GM21619 (cell line): Measurements from ENCODE around the gene KIF26B.

ENCODE experiments used
- ATAC-seq: cut with Tn5 transposase; IDR thresholded peaks from one replicate; pipeline ENCODE4 v1.9.1; 2021; ENCODE audit not compliant: unreplicated experiment

The KIF26B gene

GRCh38 chr1:245409341-245410195 lies 254.8 kb downstream of the KIF26B start:
- ATAC-seq = no peak

GRCh38 chr1:245411245-245412036 lies 256.7 kb downstream of the KIF26B start:
- no peak for ATAC-seq

GRCh38 chr1:245412306-245412705 lies 257.5 kb downstream of the KIF26B start:
- no peak for ATAC-seq

- ATAC-seq = no peak
Measured at GRCh38 chr1:245416781-245417180, 262.0 kb downstream of the KIF26B start.

- no peak for ATAC-seq
Measured at GRCh38 chr1:245418077-245418476, 263.3 kb downstream of the KIF26B start.

- ATAC-seq = no peak
Measured at GRCh38 chr1:245419461-245419978, 264.7 kb downstream of the KIF26B start.

GRCh38 chr1:245419989-245420388 lies 265.2 kb downstream of the KIF26B start:
- ATAC-seq = no peak

GRCh38 chr1:245420926-245421325 lies 266.1 kb downstream of the KIF26B start:
- no peak for ATAC-seq

GRCh38 chr1:245428681-245429080 lies 273.9 kb downstream of the KIF26B start:
- ATAC-seq = no peak

- no peak for ATAC-seq
Measured at GRCh38 chr1:245431706-245432105, 276.9 kb downstream of the KIF26B start.

- no peak for ATAC-seq
Measured at GRCh38 chr1:245432228-245432875, 277.6 kb downstream of the KIF26B start.

- no peak for ATAC-seq
Measured at GRCh38 chr1:245433561-245433960, 278.8 kb downstream of the KIF26B start.

- ATAC-seq = no peak
Measured at GRCh38 chr1:245434280-245434679, 279.5 kb downstream of the KIF26B start.

- no peak for ATAC-seq
Measured at GRCh38 chr1:245436407-245436806, 281.6 kb downstream of the KIF26B start.

- no peak for ATAC-seq
Measured at GRCh38 chr1:245437369-245438062, 282.7 kb downstream of the KIF26B start.

GRCh38 chr1:245440922-245441321 lies 286.1 kb downstream of the KIF26B start:
- no peak for ATAC-seq

- ATAC-seq = no peak
Measured at GRCh38 chr1:245441689-245442088, 286.9 kb downstream of the KIF26B start.

- ATAC-seq = no peak
Measured at GRCh38 chr1:245444147-245444828, 289.5 kb downstream of the KIF26B start.

- no peak for ATAC-seq
Measured at GRCh38 chr1:245444945-245445344, 290.2 kb downstream of the KIF26B start.

GRCh38 chr1:245448531-245448930 lies 293.7 kb downstream of the KIF26B start:
- ATAC-seq = no peak
